AG09309 (cell line): ENCODE results near the gene RABGAP1L.
A peak's percentile ranks its signal among the peaks of the same experiment; 100 is the strongest.

Experiments used
- DNase-seq: peaks from one replicate; pipeline ENCODE4 v3.0.0-alpha.2; 2010; ENCODE audit warnings: low read depth
- H3K4me3 ChIP-seq: 2 replicates; pipeline ENCODE4 v1.5.1; 2011; ENCODE audit warnings: mild to moderate bottlenecking, low read depth, low read length, moderate library complexity; ENCODE audit not compliant: control insufficient read depth
- CTCF ChIP-seq: IDR thresholded peaks from 2 replicates; pipeline ENCODE4 v1.5.1; 2011; ENCODE audit warnings: mild to moderate bottlenecking, low read depth, low read length, inconsistent platforms; ENCODE audit not compliant: insufficient read depth, control insufficient read depth; ENCODE audit errors: missing control alignments

Gene RABGAP1L

GRCh38 chr1:174713796-174714195 lies 554.5 kb downstream of the RABGAP1L start:
- DNase-seq, result no peak
- TF ChIP-seq CTCF, result no peak
- H3K4me3 ChIP-seq, result no peak overlapping the region

- no peak for DNase-seq
- H3K4me3 ChIP-seq, result no peak overlapping the region
- no peak for TF ChIP-seq CTCF
These were observed 559.9 kb downstream of the RABGAP1L start for GRCh38 chr1:174719194-174719593.

GRCh38 chr1:174720618-174721017 lies 561.3 kb downstream of the RABGAP1L start:
- H3K4me3 ChIP-seq, result no peak overlapping the region
- no peak for DNase-seq
- TF ChIP-seq CTCF, result no peak

- no peak for DNase-seq
- H3K4me3 ChIP-seq, result no peak overlapping the region
- no peak for TF ChIP-seq CTCF
These were observed 561.9 kb downstream of the RABGAP1L start for GRCh38 chr1:174721246-174721645.

- DNase-seq, result no peak
- TF ChIP-seq CTCF, result no peak
- no peak overlapping the region for H3K4me3 ChIP-seq
These were observed 564.5 kb downstream of the RABGAP1L start for GRCh38 chr1:174723816-174724215.

GRCh38 chr1:174724219-174724618 lies 564.9 kb downstream of the RABGAP1L start:
- no peak for TF ChIP-seq CTCF
- no peak for DNase-seq
- H3K4me3 ChIP-seq, result no peak overlapping the region

GRCh38 chr1:174726167-174726879 lies 567.0 kb downstream of the RABGAP1L start:
- no peak for DNase-seq
- H3K4me3 ChIP-seq, result no peak overlapping the region
- peak; percentile 42 for TF ChIP-seq CTCF
